Nucleus accumbens (tissue), 56 donors: Measurements from ENCODE around the gene B3GNT9.

ENCODE experiments used
- DNase-seq, 56 donors: peaks; one replicate each; lab custom pipeline; 2025; lab: John Stamatoyannopoulos, UW

B3GNT9 gene

GRCh38 chr16:67156143-67156844 is 5.5 kb upstream of the B3GNT9 start:
- no peak for DNase-seq

- DNase-seq: peak in 45 of 56 donors; percentile 29 to 83 (median 63)
Measured at GRCh38 chr16:67155295-67156142, 4.7 kb upstream of the B3GNT9 start.

GRCh38 chr16:67154578-67155294 is 3.9 kb upstream of the B3GNT9 start:
- peak in 1 of 56 donors; percentile 4 for DNase-seq

DNA sequence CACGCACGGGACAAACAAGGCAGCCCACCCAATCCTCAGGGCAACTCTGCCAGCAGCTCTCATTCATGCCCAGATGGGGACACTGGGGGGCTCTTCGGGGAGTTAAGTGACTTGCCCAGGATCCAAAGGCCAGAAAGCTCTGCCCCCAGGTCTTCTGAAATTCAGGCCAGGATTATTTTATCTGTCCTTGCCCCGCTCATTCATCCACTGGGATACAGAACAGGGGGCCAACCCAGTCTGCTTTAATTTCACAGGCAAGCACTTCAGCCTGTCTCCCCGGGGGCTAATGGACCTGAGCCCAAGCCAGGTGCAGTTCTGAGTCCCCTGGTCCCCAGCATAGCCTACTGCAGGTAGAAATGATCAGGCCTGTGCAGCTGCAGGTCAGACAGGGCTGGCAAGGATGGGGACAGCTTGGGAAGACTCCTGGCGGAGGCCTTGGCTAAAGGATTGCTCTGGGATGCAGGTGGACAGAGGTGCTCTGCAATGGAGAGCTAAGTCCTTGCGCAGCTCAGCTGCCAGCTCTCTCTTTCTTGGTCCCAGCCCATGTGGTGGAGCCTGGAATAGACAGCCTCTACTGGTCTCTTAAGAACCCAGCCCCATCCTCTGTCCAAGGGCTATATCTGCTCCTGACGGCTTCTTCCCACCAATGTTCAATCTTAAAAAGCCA is 766 bp upstream of the B3GNT9 start:
- DNase-seq: no peak

- peak in 9 of 56 donors; percentile 27 to 66 (median 55) for DNase-seq
Measured at GRCh38 chr16:67150047-67150832, 558 bp downstream of the B3GNT9 start.

DNA sequence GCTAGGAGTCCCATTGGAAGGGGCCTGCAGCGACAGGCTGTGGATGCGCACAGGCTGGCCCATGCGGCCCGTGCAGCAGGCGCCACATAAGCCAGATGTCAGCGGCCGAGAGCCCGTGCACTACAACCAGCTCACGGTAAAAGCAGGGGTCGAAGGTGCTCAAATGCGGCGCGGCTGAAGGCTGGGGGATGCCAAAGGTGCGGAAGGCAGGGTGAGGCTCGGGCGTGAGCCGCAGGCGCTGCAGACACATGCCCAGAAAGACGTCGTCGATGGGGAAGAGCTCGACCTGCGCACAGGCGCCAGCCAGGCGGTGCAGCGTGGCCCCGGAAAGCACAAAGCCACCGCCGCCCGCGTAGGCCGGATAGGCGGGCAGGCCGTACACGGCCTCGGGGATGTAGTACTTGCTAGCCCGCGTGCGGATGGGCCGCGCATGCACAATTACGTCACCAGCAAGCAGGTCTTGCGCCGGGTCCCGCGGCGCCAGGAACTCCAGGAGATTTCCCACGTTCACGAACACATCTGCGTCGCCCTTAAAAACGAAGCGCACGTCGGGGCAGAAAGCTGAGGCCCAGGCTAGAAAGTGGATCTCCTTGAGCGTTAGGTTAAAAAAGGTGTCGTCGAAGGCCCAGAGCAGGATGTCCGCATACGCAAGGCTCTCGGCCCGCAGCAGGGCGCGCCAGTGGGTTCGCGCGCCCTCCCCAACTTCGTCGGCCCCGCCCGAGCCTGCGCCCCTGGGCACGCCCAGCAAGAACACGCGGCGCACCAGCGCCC is 1.3 kb downstream of the B3GNT9 start:
- no peak for DNase-seq

DNA sequence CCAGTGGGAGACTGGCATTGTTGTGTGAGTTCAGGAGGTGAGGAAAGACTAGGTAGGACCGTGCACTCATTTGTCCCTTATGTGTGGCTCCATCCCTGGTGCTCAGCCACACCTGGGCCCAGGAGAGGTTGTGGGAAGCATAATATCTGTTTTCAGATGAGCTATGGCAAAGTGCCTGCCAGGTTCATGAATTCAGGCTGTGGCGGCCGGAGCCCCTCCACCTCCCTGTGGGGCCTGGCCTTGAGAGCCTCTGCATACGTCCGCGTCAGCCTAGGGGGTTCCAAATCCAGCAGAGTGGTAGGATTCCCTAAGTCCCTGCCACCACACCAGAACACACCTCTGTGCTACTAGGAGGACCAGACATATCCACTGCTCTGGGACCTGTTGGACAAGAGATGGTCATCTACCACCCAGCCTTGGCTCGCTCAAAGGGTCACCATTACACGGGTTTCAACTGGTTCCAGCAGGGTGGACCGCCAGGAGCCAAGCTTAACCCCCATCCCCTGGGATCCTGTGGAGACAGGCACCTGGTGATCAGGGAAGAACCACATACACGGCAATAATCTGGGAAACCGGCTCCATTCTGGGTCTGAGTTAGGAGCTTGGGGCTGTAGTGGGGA is 2.0 kb downstream of the B3GNT9 start:
- no peak for DNase-seq

- no peak for DNase-seq
Measured at GRCh38 chr16:67148221-67148620, 2.6 kb downstream of the B3GNT9 start.

GRCh38 chr16:67147437-67148140 is 3.2 kb downstream of the B3GNT9 start:
- DNase-seq: peak in 1 of 56 donors; percentile 20

- peak in 3 of 56 donors; percentile 4 to 28 (median 4) for DNase-seq
Measured at GRCh38 chr16:67146523-67147357, 4.1 kb downstream of the B3GNT9 start.

- no peak for DNase-seq
Measured at GRCh38 chr16:67145746-67146145, 5.1 kb downstream of the B3GNT9 start.

DNA sequence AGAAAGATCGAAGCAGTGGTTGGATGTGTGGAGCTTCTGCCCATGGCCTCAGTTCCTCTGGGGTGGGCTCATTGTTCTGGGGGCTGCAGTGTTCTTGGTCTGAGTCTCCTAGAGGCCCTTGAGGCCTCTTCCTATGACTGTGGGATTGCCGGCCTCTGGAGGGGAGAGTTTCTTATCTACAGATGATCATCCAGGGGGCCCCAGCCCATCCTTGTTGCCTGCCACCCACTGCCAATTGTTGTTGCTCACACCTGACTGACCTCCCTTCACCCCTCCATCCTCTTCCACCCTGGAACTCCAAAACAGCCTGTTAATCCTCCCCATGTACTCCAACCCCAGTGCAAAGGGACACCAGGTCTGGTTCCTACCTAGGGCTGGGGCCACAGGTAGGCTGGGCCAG is 5.9 kb downstream of the B3GNT9 start:
- DNase-seq: no peak

DNA sequence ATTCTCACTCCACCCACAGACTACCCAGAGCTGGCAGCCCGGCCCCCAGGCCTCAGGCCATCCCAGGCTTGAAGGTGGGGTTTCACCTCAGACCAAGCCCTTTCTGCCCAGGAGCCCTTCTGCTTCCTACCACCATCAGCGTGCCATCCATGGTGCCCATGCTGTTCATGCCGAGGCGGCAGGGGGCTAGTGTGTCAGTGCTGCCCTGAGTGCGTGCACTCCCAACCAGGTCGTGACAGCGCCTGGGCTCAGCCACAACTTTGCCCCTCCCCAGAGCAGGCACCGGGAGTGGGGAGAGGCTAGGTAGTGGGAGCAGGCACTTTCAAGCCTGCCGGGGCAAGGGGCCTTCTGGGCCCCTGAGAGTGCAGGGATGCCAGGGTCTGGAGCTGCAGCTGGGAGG is 8.5 kb downstream of the B3GNT9 start:
- no peak for DNase-seq

- no peak for DNase-seq
Measured at GRCh38 chr16:67141391-67141790, 9.4 kb downstream of the B3GNT9 start.

DNA sequence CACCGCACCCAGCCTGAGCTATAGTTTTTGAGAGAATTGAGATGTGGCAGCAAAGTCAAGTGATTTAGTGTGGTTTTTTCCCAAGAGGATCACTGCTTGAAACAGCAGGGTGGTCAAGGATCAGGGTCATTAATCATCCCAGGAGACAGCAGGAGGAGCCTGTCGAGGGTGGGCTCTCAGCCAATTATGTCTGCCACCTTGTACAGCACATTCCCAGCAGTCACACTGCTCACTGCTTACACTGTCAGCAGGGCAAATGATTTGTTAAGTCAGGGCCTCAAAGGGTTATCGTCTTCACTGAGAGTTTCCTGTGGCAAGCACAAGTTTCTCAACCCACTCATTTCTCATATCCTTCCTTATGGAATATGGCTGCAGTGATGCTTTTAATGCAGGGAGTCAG is 13.2 kb downstream of the B3GNT9 start:
- DNase-seq: no peak

DNA sequence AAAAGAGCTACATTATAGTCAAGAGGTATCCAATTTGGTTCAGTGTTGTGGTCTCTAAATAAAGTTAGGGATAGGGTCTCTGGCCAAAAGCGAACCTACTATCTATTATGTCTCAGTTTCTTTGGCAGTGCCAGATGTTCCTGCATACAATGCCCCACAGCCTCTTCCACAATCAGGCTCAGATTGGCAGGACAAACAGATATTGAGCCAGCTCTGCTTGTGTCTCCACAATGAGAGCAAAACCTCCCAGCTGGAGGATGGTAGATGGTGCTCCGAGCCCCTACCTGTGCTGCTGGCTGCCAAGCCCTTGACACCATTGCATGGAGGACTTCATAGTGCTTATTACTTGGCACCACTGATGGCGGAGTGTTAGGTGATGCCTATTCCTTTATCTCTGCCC is 21.4 kb downstream of the B3GNT9 start:
- peak in 17 of 56 donors; percentile 3 to 55 (median 15) for DNase-seq

- no peak for DNase-seq
Measured at GRCh38 chr16:67128887-67129286, 21.9 kb downstream of the B3GNT9 start.
